Gastrocnemius medialis (tissue), 4 donors: ENCODE results near the gene CMKLR1.

Experiments
- POLR2A ChIP-seq, 2 donors: fragments of 450-650 bp; IDR thresholded peaks; one replicate each; pipeline ENCODE4 v1.6.1; 2017; ENCODE audit warnings: antibody characterized with exemption in 2 of 2, mild to moderate bottlenecking in 2 of 2, moderate library complexity in 2 of 2
- TF ChIP-seq, protein P1 (sequence below), 5 experiments: fragments of 450-650 bp in 3 of 5; fragments of 200-600 bp in 2 of 5; sonication (generic) in 2 of 5; IDR thresholded peaks in 4 of 5; conservative IDR thresholded peaks in 1 of 5; 1 replicate in 4 of 5; 2 replicates in 1 of 5; pipeline ENCODE4 v1.5.1; 2016 to 2019; ENCODE audit warnings: antibody characterized with exemption in 5 of 5, mild to moderate bottlenecking in 3 of 5, moderate library complexity in 3 of 5

GRCh38 chr12:108371801-108372344 lies 32.8 kb upstream of the CMKLR1 start:
- TF ChIP-seq, protein P1, sequence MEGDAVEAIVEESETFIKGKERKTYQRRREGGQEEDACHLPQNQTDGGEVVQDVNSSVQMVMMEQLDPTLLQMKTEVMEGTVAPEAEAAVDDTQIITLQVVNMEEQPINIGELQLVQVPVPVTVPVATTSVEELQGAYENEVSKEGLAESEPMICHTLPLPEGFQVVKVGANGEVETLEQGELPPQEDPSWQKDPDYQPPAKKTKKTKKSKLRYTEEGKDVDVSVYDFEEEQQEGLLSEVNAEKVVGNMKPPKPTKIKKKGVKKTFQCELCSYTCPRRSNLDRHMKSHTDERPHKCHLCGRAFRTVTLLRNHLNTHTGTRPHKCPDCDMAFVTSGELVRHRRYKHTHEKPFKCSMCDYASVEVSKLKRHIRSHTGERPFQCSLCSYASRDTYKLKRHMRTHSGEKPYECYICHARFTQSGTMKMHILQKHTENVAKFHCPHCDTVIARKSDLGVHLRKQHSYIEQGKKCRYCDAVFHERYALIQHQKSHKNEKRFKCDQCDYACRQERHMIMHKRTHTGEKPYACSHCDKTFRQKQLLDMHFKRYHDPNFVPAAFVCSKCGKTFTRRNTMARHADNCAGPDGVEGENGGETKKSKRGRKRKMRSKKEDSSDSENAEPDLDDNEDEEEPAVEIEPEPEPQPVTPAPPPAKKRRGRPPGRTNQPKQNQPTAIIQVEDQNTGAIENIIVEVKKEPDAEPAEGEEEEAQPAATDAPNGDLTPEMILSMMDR (IDR thresholded peaks at IDR 0.05 in 4 of 5, conservative IDR thresholded peaks at IDR 0.05 in 1 of 5): no peak
- no peak for TF ChIP-seq POLR2A (IDR thresholded peaks at IDR 0.05)
